ENCODE results near the gene MT4. TPM values are rescaled to one million over a fixed set of nuclear protein-coding genes. Genes with fewer than 3 reads are reported as not detected.

Gene MT4
- total RNA-seq, 1 donor from 2014 or later, result not detected

- H3K27ac ChIP-seq, result no peak overlapping the region
- TF ChIP-seq CTCF (IDR thresholded peaks at IDR 0.05) (no peak), EZH2phosphoT487 (IDR thresholded peaks at IDR 0.05) (no peak), EZH2 (IDR thresholded peaks at IDR 0.05) (no peak)
- no peaks in the 10 kb centered on the region for H3K9me3 ChIP-seq (ENCODE audit: low read depth)
- Mint-ChIP-seq H3K4me3 (peak overlapping the region; percentile 88), H3K36me3 (peaks cover 3% of the 10 kb centered on the region), H3K27me3 (ENCODE audit: insufficient read depth, low read depth) (peaks cover 2% of the 10 kb centered on the region), H3K9me3 (no peaks in the 10 kb centered on the region), H3K27ac (no peak overlapping the region), H3K4me1 (peaks cover 30% of the 10 kb centered on the region)
- H3K79me2 ChIP-seq (ENCODE audit: low read depth), result peaks cover 13% of the 10 kb centered on the region
- no peak overlapping the region for H3K4me3 ChIP-seq
- H3K27me3 ChIP-seq, result no peaks in the 10 kb centered on the region
- no peak overlapping the region for H3K4me2 ChIP-seq
- no peaks in the 10 kb centered on the region for H3K36me3 ChIP-seq
- no peak for DNase-seq (ENCODE audit: low spot score)
- peaks cover 7% of the 10 kb centered on the region for H3F3A ChIP-seq (ENCODE audit: low read depth)
- no peak overlapping the region for H2AFZ ChIP-seq (replicated peaks)
- H4K20me1 ChIP-seq (ENCODE audit: low read depth), result peaks cover 48% of the 10 kb centered on the region
- H3K9ac ChIP-seq, result no peak overlapping the region
- peaks cover 5% of the 10 kb centered on the region for H3K4me1 ChIP-seq
These were observed 46.4 kb upstream of the MT4 start for GRCh38 chr16:56518425-56518824.

- peak within 1 kb of the TSS; percentile 84 for H3K4me3 ChIP-seq
- no peak within 1 kb of the TSS for H3K9ac ChIP-seq
- H3K4me1 ChIP-seq, result peaks cover 5% of the 10 kb centered on the region
- peak within 1 kb of the TSS; percentile 15 for H3K27ac Mint-ChIP-seq
- H3F3A ChIP-seq (ENCODE audit: low read depth), result peaks cover 7% of the 10 kb centered on the region
- H3K9me3 ChIP-seq (ENCODE audit: low read depth), result no peaks in the 10 kb centered on the region
- H3K4me3 Mint-ChIP-seq, result peak within 1 kb of the TSS; percentile 88
- no peak within 1 kb of the TSS for H3K27ac ChIP-seq
- no peaks in the 10 kb centered on the region for H3K27me3 ChIP-seq
- peak; percentile 92 for DNase-seq (ENCODE audit: low spot score)
- TF ChIP-seq EZH2phosphoT487 (IDR thresholded peaks at IDR 0.05), result no peak
- peak; percentile 55 for TF ChIP-seq EZH2 (IDR thresholded peaks at IDR 0.05)
- TF ChIP-seq CTCF (IDR thresholded peaks at IDR 0.05), result peak; percentile 6
- H3K4me1 Mint-ChIP-seq, result peaks cover 30% of the 10 kb centered on the region
- no peaks in the 10 kb centered on the region for H3K9me3 Mint-ChIP-seq
- peak within 1 kb of the TSS; percentile 98 for H2AFZ ChIP-seq (replicated peaks)
- H3K36me3 Mint-ChIP-seq, result no peaks in the 10 kb centered on the region
- H3K79me2 ChIP-seq (ENCODE audit: low read depth), result peaks cover 13% of the 10 kb centered on the region
- peak within 1 kb of the TSS; percentile 75 for H3K4me2 ChIP-seq
- H3K36me3 ChIP-seq, result no peaks in the 10 kb centered on the region
- peaks cover 38% of the 10 kb centered on the region for H4K20me1 ChIP-seq (ENCODE audit: low read depth)
- H3K27me3 Mint-ChIP-seq (ENCODE audit: insufficient read depth, low read depth), result peaks cover 2% of the 10 kb centered on the region
These were observed 45.2 kb upstream of the MT4 start, which contains the start of gene BBS2 for GRCh38 chr16:56519459-56520250. Gene BBS2, minus strand, starts transcription at chr16:56520024. Its CDS starts 162 bp downstream, at chr16:56519862.

- peak overlapping the region; percentile 88 for H3K4me3 Mint-ChIP-seq
- H3K36me3 Mint-ChIP-seq, result no peaks in the 10 kb centered on the region
- Histone ChIP-seq H3K4me3 (peak overlapping the region; percentile 84), H3K4me2 (peak overlapping the region; percentile 75), H2AFZ (replicated peaks) (peak overlapping the region; percentile 98), H3K36me3 (no peaks in the 10 kb centered on the region), H4K20me1 (ENCODE audit: low read depth) (peaks cover 33% of the 10 kb centered on the region), H3F3A (ENCODE audit: low read depth) (peaks cover 7% of the 10 kb centered on the region), H3K9me3 (ENCODE audit: low read depth) (no peaks in the 10 kb centered on the region), H3K79me2 (ENCODE audit: low read depth) (peaks cover 13% of the 10 kb centered on the region), H3K9ac (no peak overlapping the region), H3K27me3 (no peaks in the 10 kb centered on the region), H3K27ac (no peak overlapping the region), H3K4me1 (peaks cover 5% of the 10 kb centered on the region)
- DNase-seq (ENCODE audit: low spot score), result no peak
- H3K4me1 Mint-ChIP-seq, result peaks cover 30% of the 10 kb centered on the region
- H3K9me3 Mint-ChIP-seq, result no peaks in the 10 kb centered on the region
- H3K27ac Mint-ChIP-seq, result peak overlapping the region; percentile 15
- peaks cover 2% of the 10 kb centered on the region for H3K27me3 Mint-ChIP-seq (ENCODE audit: insufficient read depth, low read depth)
- TF ChIP-seq EZH2phosphoT487 (IDR thresholded peaks at IDR 0.05) (no peak), CTCF (IDR thresholded peaks at IDR 0.05) (no peak), EZH2 (IDR thresholded peaks at IDR 0.05) (no peak)
These were observed 44.7 kb upstream of the MT4 start for GRCh38 chr16:56520251-56520577.

Measured in neural progenitor cell (in vitro differentiated cells).